A549 (cell line): ENCODE measurements around the gene NFASC. TPM values are rescaled to one million over a fixed set of nuclear protein-coding genes. Genes with fewer than 3 reads are reported as not detected.

Source experiments
- ATAC-seq, 2 experiments: fragments of 200-7000 bp in 1 of 2; fragments of >200 bp in 1 of 2; cut with Nextera tagmentation in 1 of 2; cut with Tn5 transposase in 1 of 2; 3 replicates each; pipeline versions ENCODE4 v1.8.0 to v1.9.1; 2018 to 2020; ENCODE audit warnings: mild to moderate bottlenecking in 1 of 2, moderate library complexity in 1 of 2
- CTCF ChIA-PET: fragments of 300-600 bp; sonication (Branson Sonifier 250); formaldehyde crosslinking; extraction: SDS; loops from one replicate; lab custom pipeline; 2021; ENCODE audit warnings: antibody characterized with exemption, inconsistent platforms; lab: Yijun Ruan, JAX
- POLR2A ChIA-PET: fragments of 350-600 bp; formaldehyde crosslinking; extraction: SDS; loops from one replicate; lab custom pipeline; 2021; ENCODE audit warnings: antibody characterized with exemption, inconsistent platforms; lab: Yijun Ruan, JAX
- DNase-seq, 2 experiments: peaks; one replicate each; pipeline versions ENCODE4 v3.0.0 to v3.0.0-alpha.2; 2011 to 2016; ENCODE audit warnings: low read depth in 1 of 2, low spot score in 1 of 2
- FAIRE-seq: peaks from 2 replicates; lab custom pipeline; 2011; peaks lifted over from hg19 to GRCh38; lab: Jason Lieb, UNC
- H3K27ac ChIP-seq, 2 experiments: fragments of >200 bp; sonication (Bioruptor Twin); formaldehyde crosslinking; 3 replicates each; pipeline ENCODE4 v1.5.1; 2016 to 2017
- H3K4me1 ChIP-seq: fragments of >200 bp; sonication (Bioruptor Twin); formaldehyde crosslinking; 3 replicates; pipeline ENCODE4 v1.6.1; 2016
- H3K4me2 ChIP-seq: fragments of >200 bp; sonication (Bioruptor Twin); formaldehyde crosslinking; 3 replicates; pipeline ENCODE4 v1.6.1; 2016
- H3K4me3 ChIP-seq: fragments of >200 bp; sonication (Bioruptor Twin); formaldehyde crosslinking; 3 replicates; pipeline ENCODE4 v1.5.1; 2016
- H3K9me3 ChIP-seq: fragments of >200 bp; sonication (Bioruptor Twin); formaldehyde crosslinking; 3 replicates; pipeline ENCODE4 v1.6.1; 2016
- BHLHE40 ChIP-seq: IDR thresholded peaks from 2 replicates; pipeline ENCODE4 v1.6.1; 2012; ENCODE audit warnings: low read depth, low read length, inconsistent platforms
- CBX8 ChIP-seq: fragments of 200-600 bp; sonication (generic); IDR thresholded peaks from 2 replicates; pipeline ENCODE4 v1.6.1; 2016
- CEBPB ChIP-seq, 2 experiments: fragments of >200 bp in 1 of 2; sonication (Bioruptor Twin) in 1 of 2; formaldehyde crosslinking in 1 of 2; IDR thresholded peaks; 2 replicates each; pipeline ENCODE4 v1.6.1; 2012 to 2016
- CHD2 ChIP-seq: fragments of 150-350 bp; IDR thresholded peaks from 2 replicates; pipeline ENCODE4 v1.6.1; 2014; ENCODE audit warnings: low read length; ENCODE audit not compliant: partially characterized antibody
- CHD4 ChIP-seq: fragments of 200-600 bp; sonication (generic); IDR thresholded peaks from 2 replicates; pipeline ENCODE4 v1.6.1; 2016; ENCODE audit warnings: antibody characterized with exemption, mild to moderate bottlenecking, borderline replicate concordance
- E2F6 ChIP-seq: IDR thresholded peaks from 2 replicates; pipeline ENCODE4 v1.6.1; 2012; ENCODE audit warnings: low read depth, borderline replicate concordance
- EHF ChIP-seq: fragments of 250-450 bp; sonication (Bioruptor Pico); IDR thresholded peaks from 2 replicates; pipeline ENCODE4 v1.5.0; 2020; ENCODE audit warnings: mild to moderate bottlenecking
- ELK1 ChIP-seq: fragments of 150-350 bp; IDR thresholded peaks from 2 replicates; pipeline ENCODE4 v1.6.1; 2014; ENCODE audit warnings: low read depth, mild to moderate bottlenecking, low read length
- EP300 ChIP-seq, 2 experiments: fragments of >200 bp; sonication (Bioruptor Twin); formaldehyde crosslinking; IDR thresholded peaks; 2 replicates in 1 of 2; 3 replicates in 1 of 2; pipeline ENCODE4 v1.6.1; 2016 to 2017
- ESRRA ChIP-seq: fragments of 150-350 bp; IDR thresholded peaks from 2 replicates; pipeline ENCODE4 v1.6.1; 2014; ENCODE audit warnings: mild to moderate bottlenecking, low read length, borderline replicate concordance
- FOSL2 ChIP-seq, 2 experiments: fragments of 450-650 bp in 1 of 2; fragments of >200 bp in 1 of 2; sonication (Bioruptor Twin) in 1 of 2; formaldehyde crosslinking; IDR thresholded peaks; 2 replicates each; pipeline versions ENCODE4 v1.5.0 to v1.6.1; 2016 to 2020; ENCODE audit warnings: mild to moderate bottlenecking in 1 of 2, moderate library complexity in 1 of 2
- FOXS1 ChIP-seq: fragments of 250-450 bp; sonication (Bioruptor Pico); IDR thresholded peaks from 2 replicates; pipeline ENCODE4 v1.5.0; 2020; ENCODE audit warnings: mild to moderate bottlenecking, moderate library complexity
- HDAC2 ChIP-seq: fragments of 200-600 bp; sonication (generic); IDR thresholded peaks from 2 replicates; pipeline ENCODE4 v1.6.1; 2016
- HES2 ChIP-seq: fragments of >200 bp; sonication (Bioruptor Twin); formaldehyde crosslinking; IDR thresholded peaks from 2 replicates; pipeline ENCODE4 v1.6.1; 2016
- HOXA7 ChIP-seq: fragments of 250-450 bp; sonication (Bioruptor Pico); IDR thresholded peaks from 2 replicates; pipeline ENCODE4 v1.5.0; 2020; ENCODE audit warnings: mild to moderate bottlenecking, moderate library complexity
- HOXB5 ChIP-seq: fragments of 250-450 bp; sonication (Bioruptor Pico); IDR thresholded peaks from 2 replicates; pipeline ENCODE4 v1.5.0; 2020; ENCODE audit warnings: mild to moderate bottlenecking, moderate library complexity
- JUNB ChIP-seq: fragments of >200 bp; sonication (Bioruptor Twin); formaldehyde crosslinking; IDR thresholded peaks from 2 replicates; pipeline ENCODE4 v1.6.1; 2016
- KDM1A ChIP-seq: fragments of 200-600 bp; sonication (generic); IDR thresholded peaks from 2 replicates; pipeline ENCODE4 v1.6.1; 2016; ENCODE audit warnings: low read depth, mild to moderate bottlenecking
- KDM5A ChIP-seq: fragments of 200-600 bp; sonication (generic); IDR thresholded peaks from 2 replicates; pipeline ENCODE4 v1.6.1; 2016; ENCODE audit warnings: antibody characterized with exemption, mild to moderate bottlenecking
- MAZ ChIP-seq: fragments of 150-350 bp; IDR thresholded peaks from 2 replicates; pipeline ENCODE4 v1.6.1; 2014; ENCODE audit warnings: antibody characterized with exemption, low read depth, low read length, borderline replicate concordance
- MYC ChIP-seq: IDR thresholded peaks from 2 replicates; pipeline ENCODE4 v1.6.1; 2012; ENCODE audit warnings: mild to moderate bottlenecking, inconsistent platforms, low read length, improper control_type of control experiment, borderline replicate concordance
- NPAS2 ChIP-seq: fragments of 250-450 bp; sonication (Bioruptor Pico); IDR thresholded peaks from 2 replicates; pipeline ENCODE4 v1.8.0; 2022; ENCODE audit warnings: mild to moderate bottlenecking, moderate library complexity, borderline replicate concordance
- NR3C1 ChIP-seq: fragments of >200 bp; sonication (Bioruptor Twin); formaldehyde crosslinking; IDR thresholded peaks from 3 replicates; pipeline ENCODE4 v1.6.1; 2017
- POLR2A ChIP-seq: IDR thresholded peaks from 2 replicates; pipeline ENCODE4 v1.6.1; 2012; ENCODE audit warnings: mild to moderate bottlenecking, low read length
- POLR2AphosphoS2 ChIP-seq: conservative IDR thresholded peaks from 2 replicates; pipeline ENCODE4 v1.6.1; 2012; ENCODE audit warnings: low read length, improper control_type of control experiment, inconsistent platforms
- RARB ChIP-seq: fragments of 250-450 bp; sonication (Bioruptor Pico); IDR thresholded peaks from 2 replicates; pipeline ENCODE4 v1.8.0; 2021; ENCODE audit warnings: mild to moderate bottlenecking, moderate library complexity
- TP53 ChIP-seq: fragments of 250-450 bp; sonication (Bioruptor Pico); IDR thresholded peaks from 2 replicates; pipeline ENCODE4 v1.5.0; 2021; ENCODE audit warnings: mild to moderate bottlenecking, moderate library complexity
- ZC3H11A ChIP-seq: fragments of 450-650 bp; IDR thresholded peaks from 2 replicates; pipeline ENCODE4 v1.6.1; 2014; ENCODE audit warnings: antibody characterized with exemption, mild to moderate bottlenecking
- ZFP36 ChIP-seq: fragments of 450-650 bp; IDR thresholded peaks from 2 replicates; pipeline ENCODE4 v1.6.1; 2014; ENCODE audit warnings: borderline replicate concordance; ENCODE audit not compliant: partially characterized antibody
- ZNF302 ChIP-seq: fragments of 250-450 bp; sonication (Bioruptor Pico); IDR thresholded peaks from 2 replicates; pipeline ENCODE4 v1.9.0; 2021; ENCODE audit warnings: inconsistent platforms, mild to moderate bottlenecking, moderate library complexity
- WGBS: methylation state at CpG from one replicate; pipeline ENCODE4 v1.1.6; 2017; ENCODE audit errors: missing lambda C conversion rate; 5-methylcytosine and 5-hydroxymethylcytosine counted together
- polyA plus RNA-seq, 4 experiments: library from polyadenylated mRNA; depleted of rRNA in 3 of 4; stranded (reverse); fragments of >200 nt; fragmentation: RNase III in 1 of 4; extraction: RNeasy Plus Mini Kit Qiagen cat#74134 plus additional on column Dnase treatment in 1 of 4; gene quantifications; 2 replicates in 3 of 4; 3 replicates in 1 of 4; pipeline ENCODE4 v1.2.3, GENCODE V29; 2011 to 2017
- TF ChIP-seq, protein P1 (sequence below): fragments of 200-600 bp; sonication (generic); IDR thresholded peaks from 2 replicates; pipeline ENCODE4 v1.6.1; 2016; ENCODE audit warnings: antibody characterized with exemption, mild to moderate bottlenecking, moderate library complexity

Gene NFASC
- polyA plus RNA-seq, 2 of the 4 experiments (the other 2 are of a cell fraction): 0.27 to 0.39 TPM

GRCh38 chr1:204935155-204935554 is 64.5 kb downstream of the NFASC start (continued):
- no peak for TF ChIP-seq MAZ

GRCh38 chr1:204936765-204937164 is 66.1 kb downstream of the NFASC start:
- no peak overlapping the region for H3K4me3 ChIP-seq
- ChIA-PET CTCF (interaction anchor here (1.7 to 1.9 kb wide), 2 partner anchors 39 to 130 kb away, joined by 4 to 7 read pairs; no protein-coding TSS in a partner anchor), POLR2A (no interaction called here)
- DNase-seq: no peak
- H3K9me3 ChIP-seq: no peaks in the 10 kb centered on the region
- WGBS: 22% methylated on average over 4 of the region's 4 CpGs
- ATAC-seq: no peak
- TF ChIP-seq ELK1 (no peak), KDM1A (no peak), CBX8 (no peak), HOXA7 (CRISPR knock-in tag) (no peak), NPAS2 (CRISPR knock-in tag) (no peak), FOSL2 (IDR thresholded peaks at IDR 0.05) (no peak), FOSL2 (CRISPR knock-in tag; IDR thresholded peaks at IDR 0.05) (no peak), NR3C1 (no peak), KDM5A (no peak), EHF (no peak), FOXS1 (CRISPR knock-in tag) (no peak), CHD2 (no peak), POLR2A (no peak)
- TF ChIP-seq, protein P1, sequence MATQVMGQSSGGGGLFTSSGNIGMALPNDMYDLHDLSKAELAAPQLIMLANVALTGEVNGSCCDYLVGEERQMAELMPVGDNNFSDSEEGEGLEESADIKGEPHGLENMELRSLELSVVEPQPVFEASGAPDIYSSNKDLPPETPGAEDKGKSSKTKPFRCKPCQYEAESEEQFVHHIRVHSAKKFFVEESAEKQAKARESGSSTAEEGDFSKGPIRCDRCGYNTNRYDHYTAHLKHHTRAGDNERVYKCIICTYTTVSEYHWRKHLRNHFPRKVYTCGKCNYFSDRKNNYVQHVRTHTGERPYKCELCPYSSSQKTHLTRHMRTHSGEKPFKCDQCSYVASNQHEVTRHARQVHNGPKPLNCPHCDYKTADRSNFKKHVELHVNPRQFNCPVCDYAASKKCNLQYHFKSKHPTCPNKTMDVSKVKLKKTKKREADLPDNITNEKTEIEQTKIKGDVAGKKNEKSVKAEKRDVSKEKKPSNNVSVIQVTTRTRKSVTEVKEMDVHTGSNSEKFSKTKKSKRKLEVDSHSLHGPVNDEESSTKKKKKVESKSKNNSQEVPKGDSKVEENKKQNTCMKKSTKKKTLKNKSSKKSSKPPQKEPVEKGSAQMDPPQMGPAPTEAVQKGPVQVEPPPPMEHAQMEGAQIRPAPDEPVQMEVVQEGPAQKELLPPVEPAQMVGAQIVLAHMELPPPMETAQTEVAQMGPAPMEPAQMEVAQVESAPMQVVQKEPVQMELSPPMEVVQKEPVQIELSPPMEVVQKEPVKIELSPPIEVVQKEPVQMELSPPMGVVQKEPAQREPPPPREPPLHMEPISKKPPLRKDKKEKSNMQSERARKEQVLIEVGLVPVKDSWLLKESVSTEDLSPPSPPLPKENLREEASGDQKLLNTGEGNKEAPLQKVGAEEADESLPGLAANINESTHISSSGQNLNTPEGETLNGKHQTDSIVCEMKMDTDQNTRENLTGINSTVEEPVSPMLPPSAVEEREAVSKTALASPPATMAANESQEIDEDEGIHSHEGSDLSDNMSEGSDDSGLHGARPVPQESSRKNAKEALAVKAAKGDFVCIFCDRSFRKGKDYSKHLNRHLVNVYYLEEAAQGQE: no peak
- no peak for FAIRE-seq
- H3K4me1 ChIP-seq: no peaks in the 10 kb centered on the region
- H3K4me2 ChIP-seq: no peak overlapping the region
- no peak overlapping the region for H3K27ac ChIP-seq

DNA sequence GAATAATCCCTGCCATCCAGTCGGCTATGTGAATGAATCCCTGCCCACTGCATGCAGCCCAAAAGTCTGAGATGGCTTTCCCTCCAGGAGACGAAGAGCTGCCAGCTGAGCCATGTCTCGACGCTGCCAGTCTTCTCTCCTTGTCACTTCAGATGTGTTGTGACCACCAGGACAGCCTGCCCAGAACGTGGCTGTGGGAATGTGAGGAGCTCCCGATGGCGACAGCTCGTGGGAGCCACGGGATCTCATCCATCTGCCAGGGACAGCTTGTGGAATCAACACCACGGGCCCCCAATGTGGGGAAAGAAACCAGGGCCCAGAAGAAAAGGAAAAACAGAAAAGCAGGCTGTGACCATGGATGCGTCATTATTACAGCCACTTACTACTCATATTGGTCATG is 67.2 kb downstream of the NFASC start:
- POLR2A ChIA-PET: no interaction called here
- WGBS: 29% methylated on average over 11 of the region's 11 CpGs
- no peak overlapping the region for H3K27ac ChIP-seq

More for the DNA sequence above, 67.2 kb downstream of the NFASC start:
- H3K4me1 ChIP-seq: no peaks in the 10 kb centered on the region
- DNase-seq (no peak), ATAC-seq (no peak), FAIRE-seq (no peak)
- no peak overlapping the region for H3K4me3 ChIP-seq
- CTCF ChIA-PET: interaction anchor here (0.9 to 1.7 kb wide), 4 partner anchors 11 to 559 kb away, joined by 3 to 4 read pairs (median 4); no protein-coding TSS in a partner anchor
- H3K4me2 ChIP-seq: no peak overlapping the region
- TF ChIP-seq BHLHE40: no peak
- TF ChIP-seq CHD4: no peak
- no peak for TF ChIP-seq CEBPB (IDR thresholded peaks at IDR 0.05)
- TF ChIP-seq ZNF302 (CRISPR knock-in tag): no peak
- no peak for TF ChIP-seq HES2
- no peak for TF ChIP-seq RARB (CRISPR knock-in tag)
- TF ChIP-seq E2F6: no peak
- TF ChIP-seq MYC: no peak
- no peak for TF ChIP-seq EHF
- no peak for TF ChIP-seq POLR2AphosphoS2
- TF ChIP-seq ZC3H11A: no peak
- TF ChIP-seq ZFP36: no peak
- TF ChIP-seq TP53 (CRISPR knock-in tag): no peak
- no peak for TF ChIP-seq HOXB5 (CRISPR knock-in tag)
- no peak for TF ChIP-seq HDAC2
- no peak for TF ChIP-seq ESRRA
- no peak for TF ChIP-seq EP300 (IDR thresholded peaks at IDR 0.05)
- no peak for TF ChIP-seq NR3C1
- TF ChIP-seq JUNB: no peak
- no peak for TF ChIP-seq MAZ
- H3K9me3 ChIP-seq: no peaks in the 10 kb centered on the region
